Neural progenitor cell (in vitro differentiated cells): Measurements from ENCODE around the gene TYSND1. TPM values are rescaled to one million over a fixed set of nuclear protein-coding genes. Genes with fewer than 3 reads are reported as not detected.

Experiments used
- DNase-seq: peaks from one replicate; pipeline ENCODE4 v3.0.0-alpha.2; 2016; ENCODE audit warnings: low spot score
- H2AFZ ChIP-seq: fragments of 200-600 bp; sonication (generic); replicated peaks from 2 replicates; pipeline ENCODE4 v1.6.1; 2016; ENCODE audit warnings: antibody characterized with exemption
- H3F3A ChIP-seq: fragments of 200-600 bp; sonication (generic); 2 replicates; pipeline ENCODE4 v1.6.1; 2016; ENCODE audit warnings: antibody characterized with exemption, low read depth
- H3K27ac ChIP-seq: fragments of 200-600 bp; sonication (generic); 2 replicates; pipeline ENCODE4 v1.5.1; 2016; ENCODE audit warnings: mild to moderate bottlenecking
- H3K27me3 ChIP-seq: fragments of 200-600 bp; sonication (generic); 2 replicates; pipeline ENCODE4 v1.6.1; 2016; ENCODE audit warnings: mild to moderate bottlenecking, moderate library complexity
- H3K36me3 ChIP-seq: fragments of 200-600 bp; sonication (generic); 2 replicates; pipeline ENCODE4 v1.5.1; 2016
- H3K4me1 ChIP-seq: fragments of 200-600 bp; sonication (generic); 2 replicates; pipeline ENCODE4 v1.6.1; 2016; ENCODE audit warnings: mixed run types
- H3K4me2 ChIP-seq: fragments of 200-600 bp; sonication (generic); 2 replicates; pipeline ENCODE4 v1.6.1; 2016
- H3K4me3 ChIP-seq: fragments of 200-600 bp; sonication (generic); 2 replicates; pipeline ENCODE4 v1.5.1; 2016
- H3K79me2 ChIP-seq: fragments of 200-600 bp; sonication (generic); 2 replicates; pipeline ENCODE4 v1.6.1; 2016; ENCODE audit warnings: low read depth
- H3K9ac ChIP-seq: fragments of 200-600 bp; sonication (generic); 2 replicates; pipeline ENCODE4 v1.6.1; 2016
- H3K9me3 ChIP-seq: fragments of 200-600 bp; sonication (generic); 2 replicates; pipeline ENCODE4 v1.5.1; 2016; ENCODE audit warnings: low read depth
- H4K20me1 ChIP-seq: fragments of 200-600 bp; sonication (generic); 2 replicates; pipeline ENCODE4 v1.6.1; 2016; ENCODE audit warnings: low read depth
- H3K27ac Mint-ChIP-seq: 3 replicates; pipeline ENCODE4 v1.8.0; 2021; ENCODE audit warnings: mixed read lengths
- H3K27me3 Mint-ChIP-seq: 2 replicates; pipeline ENCODE4 v1.8.0; 2022; ENCODE audit warnings: low read depth, mild to moderate bottlenecking, inconsistent platforms, moderate library complexity, mixed read lengths; ENCODE audit not compliant: insufficient read depth
- H3K36me3 Mint-ChIP-seq: 3 replicates; pipeline ENCODE4 v1.8.0; 2021; ENCODE audit warnings: mixed read lengths
- H3K4me1 Mint-ChIP-seq: 3 replicates; pipeline ENCODE4 v1.8.0; 2021; ENCODE audit warnings: mixed read lengths
- H3K4me3 Mint-ChIP-seq: 3 replicates; pipeline ENCODE4 v1.8.0; 2021; ENCODE audit warnings: mild to moderate bottlenecking, moderate library complexity, mixed read lengths
- H3K9me3 Mint-ChIP-seq: 3 replicates; pipeline ENCODE4 v1.8.0; 2020; ENCODE audit warnings: mixed read lengths
- CTCF ChIP-seq: fragments of 200-600 bp; sonication (generic); IDR thresholded peaks from 2 replicates; pipeline ENCODE4 v1.5.1; 2017; ENCODE audit warnings: antibody characterized with exemption, mild to moderate bottlenecking
- EZH2 ChIP-seq: fragments of 200-600 bp; sonication (generic); IDR thresholded peaks from 2 replicates; pipeline ENCODE4 v1.6.1; 2017; ENCODE audit warnings: antibody characterized with exemption, mild to moderate bottlenecking, moderate library complexity
- EZH2phosphoT487 ChIP-seq: fragments of 200-600 bp; sonication (generic); IDR thresholded peaks from 2 replicates; pipeline ENCODE4 v1.6.1; 2017; ENCODE audit warnings: antibody characterized with exemption
- total RNA-seq: library from RNA; depleted of rRNA; stranded (reverse); fragments of >200 nt; gene quantifications from 2 replicates; pipeline ENCODE4 v1.2.3, GENCODE V29; 2015; ENCODE audit warnings: low replicate concordance

Gene TYSND1
- total RNA-seq, 1 donor from 2014 or later: 7.7 TPM

- H4K20me1 ChIP-seq: no peaks in the 10 kb centered on the region
- DNase-seq: no peak
- H3K27ac Mint-ChIP-seq: peak overlapping the region; percentile 21
These were observed 43.6 kb upstream of the TYSND1 start for GRCh38 chr10:70190102-70190501.

GRCh38 chr10:70188768-70189167, 42.3 kb upstream of the TYSND1 start:
- Histone ChIP-seq H2AFZ (no peak overlapping the region), H3K27me3 (peaks cover 18% of the 10 kb centered on the region), H3K79me2 (no peaks in the 10 kb centered on the region), H3K9ac (no peak overlapping the region), H3F3A (no peaks in the 10 kb centered on the region), H3K4me1 (no peaks in the 10 kb centered on the region), H3K4me3 (no peak overlapping the region), H4K20me1 (no peaks in the 10 kb centered on the region), H3K9me3 (no peaks in the 10 kb centered on the region), H3K4me2 (no peak overlapping the region), H3K36me3 (no peaks in the 10 kb centered on the region), H3K27ac (no peak overlapping the region)
- peaks cover 3% of the 10 kb centered on the region for H3K27me3 Mint-ChIP-seq
- no peak for DNase-seq
- no peak overlapping the region for H3K27ac Mint-ChIP-seq
- no peak for TF ChIP-seq EZH2phosphoT487
- no peak for TF ChIP-seq CTCF
- no peak for TF ChIP-seq EZH2
- no peaks in the 10 kb centered on the region for H3K4me1 Mint-ChIP-seq
- H3K9me3 Mint-ChIP-seq: no peaks in the 10 kb centered on the region
- no peak overlapping the region for H3K4me3 Mint-ChIP-seq
- no peaks in the 10 kb centered on the region for H3K36me3 Mint-ChIP-seq

More at GRCh38 chr10:70190102-70190501, 43.6 kb upstream of the TYSND1 start:
- Histone ChIP-seq H3K27ac (no peak overlapping the region), H3K4me1 (no peaks in the 10 kb centered on the region), H3K79me2 (no peaks in the 10 kb centered on the region), H3K4me3 (no peak overlapping the region), H2AFZ (no peak overlapping the region), H3K36me3 (no peaks in the 10 kb centered on the region), H3K9ac (no peak overlapping the region), H3K9me3 (no peaks in the 10 kb centered on the region), H3K4me2 (no peak overlapping the region), H3K27me3 (peaks cover 5% of the 10 kb centered on the region), H3F3A (no peaks in the 10 kb centered on the region)
- Mint-ChIP-seq H3K4me3 (no peak overlapping the region), H3K27me3 (peaks cover 3% of the 10 kb centered on the region), H3K4me1 (no peaks in the 10 kb centered on the region), H3K36me3 (no peaks in the 10 kb centered on the region), H3K9me3 (no peaks in the 10 kb centered on the region)
- no peak for TF ChIP-seq EZH2phosphoT487
- no peak for TF ChIP-seq CTCF
- TF ChIP-seq EZH2: no peak

GRCh38 chr10:70186571-70186970, 40.1 kb upstream of the TYSND1 start:
- H3K27ac Mint-ChIP-seq: no peak overlapping the region
- Histone ChIP-seq H3K9ac (no peak overlapping the region), H3K27ac (no peak overlapping the region), H3K4me1 (no peaks in the 10 kb centered on the region), H3K4me3 (no peak overlapping the region), H3K27me3 (peaks cover 29% of the 10 kb centered on the region), H2AFZ (no peak overlapping the region), H4K20me1 (no peaks in the 10 kb centered on the region), H3K9me3 (no peaks in the 10 kb centered on the region), H3K79me2 (no peaks in the 10 kb centered on the region), H3K4me2 (no peak overlapping the region), H3K36me3 (no peaks in the 10 kb centered on the region), H3F3A (no peaks in the 10 kb centered on the region)
- no peak overlapping the region for H3K4me3 Mint-ChIP-seq
- H3K27me3 Mint-ChIP-seq: peaks cover 4% of the 10 kb centered on the region
- H3K36me3 Mint-ChIP-seq: no peaks in the 10 kb centered on the region
- no peak for DNase-seq
- no peaks in the 10 kb centered on the region for H3K4me1 Mint-ChIP-seq
- no peaks in the 10 kb centered on the region for H3K9me3 Mint-ChIP-seq
- TF ChIP-seq EZH2phosphoT487 (no peak), CTCF (no peak), EZH2 (no peak)
